HG03442 (cell line): ENCODE measurements around the gene SOCS1.

ENCODE experiments used
- ATAC-seq: cut with Tn5 transposase; IDR thresholded peaks from one replicate; pipeline ENCODE4 v1.9.1; 2021; ENCODE audit warnings: mild to moderate bottlenecking, moderate library complexity; ENCODE audit not compliant: unreplicated experiment

Gene SOCS1

DNA sequence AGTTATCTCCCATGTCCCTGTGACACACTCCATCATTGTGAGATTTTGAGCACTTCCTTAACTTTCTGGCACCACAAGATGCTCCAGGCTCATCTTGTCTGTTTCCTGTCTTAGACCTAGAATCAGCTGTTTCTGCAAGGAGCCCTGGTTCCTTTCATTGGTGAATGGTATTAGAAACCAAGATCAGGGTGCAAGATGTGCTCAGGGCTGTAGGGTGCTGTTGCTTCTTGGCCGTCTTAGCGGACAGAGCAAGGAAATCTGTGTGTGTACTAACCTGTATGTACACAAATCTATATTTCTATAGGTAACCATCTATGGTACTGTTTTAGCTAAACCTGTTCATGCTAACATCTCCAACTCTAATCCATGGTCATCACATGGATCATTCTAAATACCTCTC lies 33.2 kb upstream of the SOCS1 start:
- ATAC-seq: no peak

- no peak for ATAC-seq
Measured at GRCh38 chr16:11285842-11286241, 29.8 kb upstream of the SOCS1 start.

- no peak for ATAC-seq
Measured at GRCh38 chr16:11283820-11284248, 27.8 kb upstream of the SOCS1 start.

GRCh38 chr16:11280616-11281522 lies 24.9 kb upstream of the SOCS1 start, which contains the start of gene PRM1:
TSS of gene PRM1 (minus strand) at chr16:11281330. CDS start at chr16:11281238, 92 bp downstream.
- no peak for ATAC-seq

DNA sequence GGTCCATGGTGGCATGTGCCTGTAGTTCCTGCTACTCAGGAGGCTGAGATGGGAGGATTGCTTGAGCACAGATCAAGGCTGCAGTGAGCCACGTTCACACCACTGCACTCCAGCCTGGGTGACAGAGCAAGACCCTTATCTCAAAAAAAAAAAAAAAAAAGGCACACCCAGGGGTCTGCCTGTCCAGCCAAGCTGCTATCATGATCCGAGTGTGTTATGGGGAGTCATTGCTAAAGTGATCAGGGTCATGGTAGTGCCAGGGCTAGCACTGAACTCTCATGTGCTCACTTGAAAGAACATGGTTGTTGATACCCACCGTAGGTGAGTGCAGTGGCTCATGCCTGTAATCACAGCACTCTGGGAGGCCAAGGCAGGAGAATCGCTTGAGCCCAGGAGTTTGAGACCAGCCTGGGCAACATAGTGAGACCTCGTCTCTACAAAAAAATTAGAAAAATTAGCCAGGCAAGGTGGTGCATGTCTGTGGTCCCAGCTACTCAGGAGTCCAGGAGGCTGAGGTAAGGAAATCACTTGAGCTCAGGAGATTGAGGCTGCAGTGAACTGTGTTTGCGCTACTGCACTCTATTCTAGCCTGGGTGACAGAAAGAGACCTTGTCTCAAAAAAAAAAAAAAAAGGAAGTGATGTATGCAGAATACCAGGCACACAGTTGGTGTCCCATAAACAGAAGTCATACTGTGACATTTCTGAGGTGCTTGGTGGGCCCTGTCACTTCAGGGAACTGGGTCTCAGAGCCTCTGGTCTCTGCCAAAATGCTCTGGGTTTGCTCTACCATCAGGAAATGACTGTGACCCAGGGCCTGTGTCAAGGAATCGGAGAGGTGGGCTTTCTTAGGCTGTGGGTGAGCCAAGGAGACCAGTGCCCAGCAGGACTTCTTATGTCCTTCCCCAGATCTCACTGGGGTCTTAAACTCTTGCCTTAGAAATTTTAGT lies 23.0 kb upstream of the SOCS1 start:
- ATAC-seq: no peak

GRCh38 chr16:11277607-11278337 lies 21.8 kb upstream of the SOCS1 start:
- no peak for ATAC-seq

GRCh38 chr16:11276896-11277593 lies 21.0 kb upstream of the SOCS1 start:
- no peak for ATAC-seq

DNA sequence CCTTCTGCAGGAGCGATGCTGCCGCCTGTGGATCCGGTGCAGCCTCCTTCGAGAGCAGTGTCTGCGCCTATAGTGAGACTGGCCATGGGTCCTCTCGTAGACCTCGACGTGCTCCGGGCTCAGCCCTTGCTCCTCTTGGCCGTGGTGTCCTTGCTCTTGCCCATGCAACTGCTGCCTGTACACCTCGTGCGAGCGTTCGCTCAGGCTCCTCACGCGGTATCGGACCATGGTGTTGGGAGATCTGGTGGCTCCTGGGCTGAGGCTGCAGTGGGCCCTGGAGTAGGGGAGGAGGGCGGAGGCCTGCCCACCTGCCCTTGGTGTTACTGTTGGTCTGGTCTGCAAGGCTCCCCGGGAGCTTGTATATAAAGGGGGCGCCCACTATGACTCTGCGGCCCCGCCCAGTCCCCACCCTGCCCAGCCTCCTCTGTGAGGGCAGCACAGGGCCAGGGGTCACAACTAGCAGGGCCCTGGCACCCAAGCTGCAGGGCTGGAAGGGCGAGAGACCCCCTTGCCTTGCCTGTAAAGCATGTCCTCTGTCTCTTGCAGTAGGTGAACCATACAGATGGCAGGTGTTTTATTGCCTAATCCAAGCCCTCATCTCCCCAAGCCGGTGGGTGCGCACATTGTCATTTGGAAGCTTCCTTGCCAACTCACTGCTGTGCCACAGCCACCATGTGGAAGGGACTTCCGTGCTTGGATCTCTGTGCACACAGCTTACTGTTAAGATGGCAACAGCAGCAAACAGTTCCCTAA lies 20.3 kb upstream of the SOCS1 start, which contains the start of gene PRM2:
Gene PRM2, minus strand, starts transcription at position 338 of the 753 bp plus-strand sequence. Its CDS starts 110 bp downstream, at position 228.
- ATAC-seq: no peak

DNA sequence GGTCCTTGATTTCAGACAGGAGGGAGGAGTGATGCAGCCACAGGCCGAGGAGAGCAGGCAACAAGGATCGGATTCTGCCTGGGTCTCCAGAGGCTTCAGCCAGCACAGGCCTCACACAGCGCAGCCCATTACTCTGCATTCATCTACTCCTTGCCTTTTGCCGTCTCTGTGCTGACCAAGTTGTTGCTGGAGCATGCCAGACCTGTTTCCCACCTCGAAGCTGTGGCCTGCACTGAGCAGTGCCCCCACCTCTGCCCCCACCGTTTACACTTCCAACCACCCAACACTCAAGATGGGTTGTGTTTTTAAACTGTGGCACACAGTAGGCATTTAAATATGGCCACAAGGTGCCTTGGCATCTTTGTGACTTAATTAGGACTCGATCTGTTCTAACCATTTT lies 19.0 kb upstream of the SOCS1 start:
- no peak for ATAC-seq

GRCh38 chr16:11273721-11274324 lies 17.8 kb upstream of the SOCS1 start:
- ATAC-seq: no peak

DNA sequence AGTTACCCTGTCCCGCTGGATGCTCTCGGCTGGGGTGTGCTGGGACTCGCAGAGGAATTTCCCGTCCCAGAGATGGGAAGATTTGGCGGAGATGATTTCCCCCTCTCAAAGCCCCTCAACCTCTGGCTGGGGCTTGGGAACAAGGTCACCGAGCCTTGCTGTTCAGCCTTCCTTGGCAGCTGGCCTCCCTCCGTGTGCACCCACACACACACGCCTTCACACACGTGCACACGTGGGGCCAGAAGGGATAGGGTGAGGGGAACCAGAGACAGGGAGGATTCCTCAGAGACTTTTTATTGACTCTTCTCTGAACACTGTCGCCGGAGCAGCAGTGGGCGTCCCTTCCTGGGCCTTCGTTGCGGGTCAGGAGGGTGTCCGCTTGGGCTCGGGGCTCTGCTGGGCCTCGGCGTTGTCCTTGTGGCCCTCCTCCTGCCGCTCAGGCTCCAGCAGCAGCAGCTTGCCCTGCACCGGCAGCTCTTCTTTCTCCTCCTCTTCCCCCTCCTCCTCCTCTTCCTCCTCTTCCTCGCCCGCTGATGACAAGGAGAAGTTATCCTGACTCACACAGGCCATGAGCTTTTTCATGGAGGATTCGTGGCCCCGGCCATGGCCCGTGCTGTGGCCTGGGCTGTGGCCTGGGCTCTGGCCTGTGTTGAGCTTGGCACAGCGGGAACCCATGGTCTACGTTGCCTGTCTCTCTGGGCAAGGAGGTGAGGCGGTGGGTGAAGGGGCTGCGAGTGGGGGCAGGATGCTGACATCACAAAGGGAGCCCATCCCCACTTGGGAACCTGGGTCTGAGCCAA lies 17.1 kb upstream of the SOCS1 start, which contains the start of gene PRM3:
Gene PRM3, minus strand, starts transcription at position 709 of the 800 bp plus-strand sequence. Its CDS starts 34 bp downstream, at position 675.
- ATAC-seq: no peak

DNA sequence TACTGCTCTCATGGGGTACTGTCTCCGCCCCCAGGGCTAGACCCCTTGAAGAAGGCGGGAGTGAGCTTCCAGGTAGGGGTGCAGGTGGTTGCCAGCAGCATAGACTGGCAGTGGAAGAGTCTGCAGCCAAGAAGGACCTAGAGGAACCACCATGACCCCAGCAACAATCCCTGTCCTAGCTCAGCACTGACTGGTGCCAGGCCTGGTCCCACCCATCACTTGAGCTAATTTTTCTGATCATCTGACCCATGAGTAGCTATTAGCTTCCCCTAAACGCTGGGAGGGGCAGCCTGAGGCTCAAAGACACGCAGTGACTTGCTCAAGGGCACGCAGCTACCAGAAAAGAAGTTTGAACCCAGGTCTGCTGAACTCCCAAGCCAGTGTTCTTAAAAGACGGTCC lies 16.5 kb upstream of the SOCS1 start:
- ATAC-seq: no peak

GRCh38 chr16:11271610-11272009 lies 15.6 kb upstream of the SOCS1 start:
- no peak for ATAC-seq

DNA sequence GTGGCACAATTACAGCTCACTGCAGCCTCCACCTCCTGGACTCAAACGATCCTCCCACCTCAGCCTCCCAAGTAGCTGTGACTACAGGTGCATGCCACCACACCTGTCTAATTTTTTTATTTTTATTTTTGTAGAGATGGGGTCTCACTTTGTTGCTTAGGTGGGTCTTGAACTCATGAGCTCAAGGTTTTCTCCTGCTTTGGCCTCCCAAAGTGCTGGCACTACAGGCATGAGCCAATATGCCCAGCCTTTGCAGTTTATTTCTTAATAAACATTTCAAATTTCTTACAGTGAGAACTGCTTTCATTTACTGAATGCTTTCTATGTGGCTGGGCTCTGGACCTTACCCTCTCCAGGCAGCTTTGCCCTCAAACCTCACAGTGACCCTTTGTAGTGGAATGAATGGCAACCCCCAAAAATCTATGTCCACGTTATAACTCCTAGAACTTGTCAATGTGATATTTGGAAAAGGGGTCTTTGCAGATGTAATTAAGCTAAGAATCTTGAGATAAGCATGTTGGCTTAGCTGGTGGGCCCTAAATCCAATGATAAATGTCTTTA lies 14.7 kb upstream of the SOCS1 start:
- ATAC-seq: no peak

DNA sequence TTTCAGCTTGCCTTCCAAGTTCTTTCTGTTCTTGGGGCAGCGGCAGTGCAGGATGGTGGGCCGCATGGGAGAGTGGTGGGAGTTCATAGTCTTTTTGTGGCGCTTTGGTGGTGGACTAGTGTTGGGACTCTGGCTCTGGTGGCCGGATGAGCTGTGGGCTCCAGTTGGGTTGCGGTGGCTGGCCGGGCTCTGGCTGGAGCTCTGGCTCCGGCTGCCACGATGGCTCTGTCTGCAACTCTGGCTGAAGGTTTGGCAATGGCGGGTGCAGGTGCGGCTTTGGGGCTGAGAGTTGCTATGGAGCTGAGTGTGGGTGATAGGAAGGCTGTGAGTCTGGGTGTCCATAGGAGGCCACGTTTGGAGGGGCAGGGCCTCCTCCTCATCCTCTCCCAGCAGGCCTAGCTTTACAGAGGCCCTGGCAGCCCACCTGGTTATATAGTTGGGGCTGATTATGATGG lies 12.9 kb upstream of the SOCS1 start, which contains the start of gene TNP2:
Gene TNP2, minus strand, starts transcription at position 405 of the 455 bp plus-strand sequence. Its CDS starts 63 bp downstream, at position 342.
- ATAC-seq: no peak

DNA sequence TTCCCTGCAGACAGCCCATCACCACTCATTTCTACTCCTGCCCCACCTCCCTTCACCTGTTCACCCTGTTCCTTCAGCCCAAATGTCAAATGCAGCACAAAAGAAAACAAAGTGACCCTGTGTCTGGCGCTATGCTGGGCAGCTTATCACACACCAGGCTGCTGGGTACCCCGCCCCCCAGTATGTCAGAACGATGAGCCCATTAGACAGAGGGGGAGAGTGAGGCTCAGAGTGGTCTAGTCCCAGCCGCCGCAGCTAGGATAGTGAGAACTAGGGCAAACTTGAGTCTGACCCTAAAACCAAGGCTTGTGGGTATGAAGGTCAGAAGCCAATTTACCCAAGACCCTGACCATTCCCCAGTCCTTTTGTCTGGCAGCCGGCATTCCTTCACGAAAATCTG lies 9.1 kb upstream of the SOCS1 start:
- no peak for ATAC-seq

DNA sequence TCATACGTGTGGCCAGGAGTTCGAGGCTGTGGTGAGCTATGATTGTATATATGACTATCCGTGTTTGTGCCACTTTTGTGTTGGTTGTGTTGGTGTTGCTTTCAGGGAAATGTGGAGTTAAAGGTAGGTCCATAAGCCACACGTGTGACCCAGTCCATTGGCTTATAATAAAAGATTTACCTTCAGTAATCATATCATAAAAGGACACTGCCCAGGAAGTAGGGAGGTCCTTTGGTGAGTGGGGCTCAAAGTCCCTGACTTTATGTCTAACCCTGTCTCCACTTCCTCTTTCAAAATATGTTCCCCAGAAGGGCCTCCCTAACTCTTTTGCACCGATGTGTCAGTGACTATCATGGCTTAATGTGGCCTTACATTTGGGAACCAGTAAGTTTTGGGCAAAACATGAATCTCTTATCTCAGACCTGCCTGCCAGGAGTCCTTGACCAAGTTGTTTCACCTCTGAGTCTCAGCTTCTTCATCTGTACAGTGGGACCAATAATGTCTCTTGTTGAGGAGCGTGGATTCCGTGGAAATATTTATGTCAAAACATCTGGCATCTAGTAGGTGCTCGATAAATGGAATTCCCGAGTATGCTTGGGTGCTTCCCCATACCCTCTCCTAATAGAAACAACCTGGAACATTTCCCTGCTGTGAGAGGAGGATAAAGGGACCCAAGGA lies 8.3 kb upstream of the SOCS1 start:
- no peak for ATAC-seq
